ENCODE data around the gene STAP1.
"Not testable (repeated sequence)": the region's sequence is repeated elsewhere in the genome, so short reads cannot be mapped to it uniquely, and the experiment has no call there.

STAP1 gene

GRCh38 chr4:67531379-67531962, 27.1 kb upstream of the STAP1 start:
- no peak overlapping the region for H3K4me3 ChIP-seq (ENCODE audit: low read depth, low read length)
- TF ChIP-seq CTCF (IDR thresholded peaks at IDR 0.05; ENCODE audit: insufficient read depth, low read length, missing control alignments): no peak
- ChIA-PET POLR2A (no interaction called here), CTCF (no interaction called here)
- no peak for DNase-seq (ENCODE audit: low read depth, low spot score)

GRCh38 chr4:67532397-67532796, 26.1 kb upstream of the STAP1 start:
- DNase-seq (ENCODE audit: low read depth, low spot score); H3K4me3 ChIP-seq (ENCODE audit: low read depth, low read length); POLR2A ChIA-PET; CTCF ChIA-PET: not testable (repeated sequence)

- no peak for TF ChIP-seq CTCF (IDR thresholded peaks at IDR 0.05; ENCODE audit: insufficient read depth, low read length, missing control alignments)
- no peak overlapping the region for H3K4me3 ChIP-seq (ENCODE audit: low read depth, low read length)
- ChIA-PET POLR2A (no interaction called here), CTCF (no interaction called here)
- no peak for DNase-seq (ENCODE audit: low read depth, low spot score)
Observed at GRCh38 chr4:67533112-67533511, 25.4 kb upstream of the STAP1 start.

- no peak overlapping the region for H3K4me3 ChIP-seq (ENCODE audit: low read depth, low read length)
- no peak for TF ChIP-seq CTCF (IDR thresholded peaks at IDR 0.05; ENCODE audit: insufficient read depth, low read length, missing control alignments)
- CTCF ChIA-PET: no interaction called here
- DNase-seq (ENCODE audit: low read depth, low spot score): no peak
- POLR2A ChIA-PET: no interaction called here
Observed at GRCh38 chr4:67535280-67535840, 23.2 kb upstream of the STAP1 start.

- CTCF ChIA-PET: no interaction called here
- DNase-seq (ENCODE audit: low read depth, low spot score): no peak
- TF ChIP-seq CTCF (IDR thresholded peaks at IDR 0.05; ENCODE audit: insufficient read depth, low read length, missing control alignments): no peak
- no peak overlapping the region for H3K4me3 ChIP-seq (ENCODE audit: low read depth, low read length)
- POLR2A ChIA-PET: no interaction called here
Observed at GRCh38 chr4:67539830-67540229, 18.7 kb upstream of the STAP1 start.

- no peak for TF ChIP-seq CTCF (IDR thresholded peaks at IDR 0.05; ENCODE audit: insufficient read depth, low read length, missing control alignments)
- no peak overlapping the region for H3K4me3 ChIP-seq (ENCODE audit: low read depth, low read length)
- DNase-seq (ENCODE audit: low read depth, low spot score): no peak
- ChIA-PET CTCF (no interaction called here), POLR2A (no interaction called here)
Observed at GRCh38 chr4:67542076-67542475, 16.5 kb upstream of the STAP1 start.
